HG03039 (cell line): Measurements from ENCODE around the gene SYT1.
"Not testable (repeated sequence)": the region's sequence is repeated elsewhere in the genome, so short reads cannot be mapped to it uniquely, and the experiment has no call there.

ENCODE experiments used
- ATAC-seq: cut with Tn5 transposase; IDR thresholded peaks from one replicate; pipeline ENCODE4 v1.9.1; 2021; ENCODE audit warnings: mild to moderate bottlenecking, moderate library complexity; ENCODE audit not compliant: unreplicated experiment

The SYT1 gene

GRCh38 chr12:79422060-79422812 is 557.7 kb downstream of the SYT1 start:
- ATAC-seq: no peak

- no peak for ATAC-seq
Observed at GRCh38 chr12:79423560-79423959, 559.0 kb downstream of the SYT1 start.

- no peak for ATAC-seq
Observed at GRCh38 chr12:79424109-79424721, 559.6 kb downstream of the SYT1 start.

GRCh38 chr12:79426121-79426520 is 561.5 kb downstream of the SYT1 start:
- no peak for ATAC-seq

GRCh38 chr12:79426744-79427143 is 562.2 kb downstream of the SYT1 start:
- ATAC-seq: not testable (repeated sequence)

GRCh38 chr12:79433465-79434072 is 569.0 kb downstream of the SYT1 start:
- ATAC-seq: no peak

GRCh38 chr12:79434561-79434960 is 570.0 kb downstream of the SYT1 start:
- ATAC-seq: no peak

GRCh38 chr12:79435742-79436141 is 571.2 kb downstream of the SYT1 start:
- no peak for ATAC-seq

- no peak for ATAC-seq
Observed at GRCh38 chr12:79438480-79439174, 574.1 kb downstream of the SYT1 start.

GRCh38 chr12:79439175-79439825 is 574.7 kb downstream of the SYT1 start:
- ATAC-seq: no peak

- ATAC-seq: no peak
Observed at GRCh38 chr12:79441534-79441933, 577.0 kb downstream of the SYT1 start.

GRCh38 chr12:79442396-79442795 is 577.8 kb downstream of the SYT1 start:
- ATAC-seq: no peak

GRCh38 chr12:79444089-79444488 is 579.5 kb downstream of the SYT1 start:
- no peak for ATAC-seq

- no peak for ATAC-seq
Observed at GRCh38 chr12:79448816-79449215, 584.2 kb downstream of the SYT1 start.

- ATAC-seq: no peak
Observed at GRCh38 chr12:79451365-79451764, 586.8 kb downstream of the SYT1 start.

- ATAC-seq: no peak
Observed at GRCh38 chr12:79451978-79452377, 587.4 kb downstream of the SYT1 start.

- ATAC-seq: no peak
Observed at GRCh38 chr12:79452906-79453305, 588.3 kb downstream of the SYT1 start.

- ATAC-seq: no peak
Observed at GRCh38 chr12:79453820-79454219, 589.2 kb downstream of the SYT1 start.

GRCh38 chr12:79454338-79454843 is 589.8 kb downstream of the SYT1 start:
- ATAC-seq: no peak

- ATAC-seq: no peak
Observed at GRCh38 chr12:79455286-79455685, 590.7 kb downstream of the SYT1 start.

GRCh38 chr12:79482323-79482722 is 617.7 kb downstream of the SYT1 start:
- ATAC-seq: no peak
